ENCODE data around the gene RPGRIP1.
"Not testable (repeated sequence)": the region's sequence is repeated elsewhere in the genome, so short reads cannot be mapped to it uniquely, and the experiment has no call there.

- TF ChIP-seq CTCF, EP300 (IDR thresholded peaks at IDR 0.05): not testable (repeated sequence)
Measured at GRCh38 chr14:21281917-21282316, 2.0 kb downstream of the RPGRIP1 start.

Measured in esophagus muscularis mucosa (tissue), 3 donors.